H1 (cell line): ENCODE results near the gene IGLL1. TPM values are rescaled to one million over a fixed set of nuclear protein-coding genes. Genes with fewer than 3 reads are reported as not detected.
"Not testable (repeated sequence)": the region's sequence is repeated elsewhere in the genome, so short reads cannot be mapped to it uniquely, and the experiment has no call there.

Source experiments
- CTCF ChIA-PET: fragments of 300-600 bp; sonication (Branson Sonifier 250); formaldehyde crosslinking; loops from one replicate; lab custom pipeline; 2021; ENCODE audit not compliant: partially characterized antibody; lab: Charles Lee
- POLR2A ChIA-PET: fragments of 300-600 bp; sonication (Branson Sonifier 250); formaldehyde crosslinking; loops from one replicate; lab custom pipeline; 2021; ENCODE audit warnings: inconsistent platforms; ENCODE audit not compliant: partially characterized antibody; lab: Charles Lee
- DNase-seq, 2 experiments: peaks; one replicate each; pipeline versions ENCODE4 v3.0.0 to v3.0.0-alpha.2; 2010 to 2022; ENCODE audit warnings: low spot score in 2 of 2, low read depth in 1 of 2, mixed read lengths in 1 of 2
- FAIRE-seq: peaks from 2 replicates; lab custom pipeline; 2011; peaks lifted over from hg19 to GRCh38; lab: Jason Lieb, UNC
- H2AFZ ChIP-seq: 2 replicates; pipeline ENCODE4 v1.8.1; 2012; ENCODE audit warnings: low read length, inconsistent platforms
- H2AK5ac ChIP-seq: 2 replicates; pipeline ENCODE4 v1.6.1; 2013; ENCODE audit warnings: low read depth, low read length
- H2BK120ac ChIP-seq: replicated peaks from 2 replicates; pipeline ENCODE3; 2013; ENCODE audit warnings: low read depth, low read length, inconsistent platforms
- H2BK12ac ChIP-seq: 2 replicates; pipeline ENCODE4 v1.6.1; 2013; ENCODE audit warnings: low read depth, low read length
- H2BK15ac ChIP-seq: 2 replicates; pipeline ENCODE4 v1.6.1; 2013; ENCODE audit warnings: low read length
- H2BK20ac ChIP-seq: 2 replicates; pipeline ENCODE4 v1.6.1; 2013; ENCODE audit warnings: low read length
- H2BK5ac ChIP-seq: 2 replicates; pipeline ENCODE4 v1.6.1; 2013; ENCODE audit warnings: low read depth, low read length
- H3K14ac ChIP-seq: 2 replicates; pipeline ENCODE4 v1.6.1; 2013; ENCODE audit warnings: inconsistent platforms; ENCODE audit not compliant: insufficient read length
- H3K18ac ChIP-seq: 2 replicates; pipeline ENCODE4 v1.6.1; 2013; ENCODE audit warnings: low read length; ENCODE audit errors: extremely low read depth
- H3K23ac ChIP-seq: 2 replicates; pipeline ENCODE4 v1.6.1; 2013; ENCODE audit warnings: inconsistent platforms; ENCODE audit not compliant: insufficient read length
- H3K23me2 ChIP-seq: 2 replicates; pipeline ENCODE4 v1.6.1; 2013; ENCODE audit warnings: low read depth, low read length
- H3K27ac ChIP-seq: 2 replicates; pipeline ENCODE4 v1.6.1; 2011; ENCODE audit warnings: low read depth, low read length, inconsistent platforms
- H3K27me3 ChIP-seq, 4 experiments: replicated peaks in 1 of 4; 1 replicate in 1 of 4; 2 replicates in 3 of 4; pipeline versions ENCODE4 v1.6.1 to v1.8.1; 2011 to 2013; ENCODE audit warnings: low read length in 3 of 4, mild to moderate bottlenecking in 3 of 4, inconsistent platforms in 2 of 4, mixed read lengths in 2 of 4, moderate library complexity in 1 of 4; ENCODE audit not compliant: control insufficient read depth in 3 of 4, insufficient read depth in 3 of 4; ENCODE audit errors: extremely low read depth in 1 of 4
- H3K36me3 ChIP-seq, 4 experiments: 2 replicates each; pipeline versions ENCODE4 v1.6.1 to v1.8.1; 2011 to 2013; ENCODE audit warnings: mild to moderate bottlenecking in 4 of 4, low read length in 3 of 4, moderate library complexity in 2 of 4, control low read depth in 1 of 4, inconsistent platforms in 1 of 4; ENCODE audit not compliant: insufficient read depth in 4 of 4, control insufficient read depth in 2 of 4
- H3K4ac ChIP-seq: replicated peaks from 2 replicates; pipeline ENCODE3; 2013; ENCODE audit warnings: low read length, low read depth, mixed read lengths, inconsistent platforms; ENCODE audit not compliant: insufficient read length
- H3K4me1 ChIP-seq, 4 experiments: replicated peaks in 1 of 4; 1 replicate in 1 of 4; 2 replicates in 3 of 4; pipeline versions ENCODE4 v1.6.1 to v1.8.1; 2011 to 2013; ENCODE audit warnings: low read length in 3 of 4, inconsistent platforms in 2 of 4, mixed read lengths in 1 of 4; ENCODE audit not compliant: insufficient read depth in 4 of 4, control insufficient read depth in 3 of 4
- H3K4me2 ChIP-seq, 2 experiments: 2 replicates each; pipeline versions ENCODE4 v1.6.1 to v1.8.1; 2011 to 2013; ENCODE audit warnings: low read depth in 2 of 2, low read length in 2 of 2, control low read depth in 1 of 2, inconsistent platforms in 1 of 2, mild to moderate bottlenecking in 1 of 2; ENCODE audit not compliant: insufficient read depth in 1 of 2
- H3K4me3 ChIP-seq, 4 experiments: fragments of 200-600, 300-600 bp in 1 of 4; sonication (generic), shearing (Covaris generic), sonication (Bioruptor Twin) in 1 of 4; 2 replicates each; pipeline versions ENCODE4 v1.5.1 to v1.8.1; 2011 to 2016; ENCODE audit warnings: low read length in 4 of 4, low read depth in 3 of 4, control low read depth in 2 of 4, inconsistent platforms in 2 of 4, mild to moderate bottlenecking in 2 of 4, mixed read lengths in 1 of 4, moderate library complexity in 1 of 4; ENCODE audit not compliant: insufficient read depth in 2 of 4; ENCODE audit errors: extremely low read depth in 1 of 4
- H3K56ac ChIP-seq: replicated peaks from 2 replicates; pipeline ENCODE3; 2013; ENCODE audit warnings: low read depth, mild to moderate bottlenecking, mixed read lengths, low read length, inconsistent platforms; ENCODE audit not compliant: insufficient read length
- H3K79me1 ChIP-seq: 2 replicates; pipeline ENCODE4 v1.6.1; 2013; ENCODE audit warnings: low read depth, low read length, control low read depth
- H3K79me2 ChIP-seq, 2 experiments: 2 replicates each; pipeline versions ENCODE4 v1.6.1 to v1.8.1; 2012 to 2013; ENCODE audit warnings: low read length in 2 of 2, mild to moderate bottlenecking in 2 of 2, inconsistent platforms in 1 of 2; ENCODE audit not compliant: insufficient read depth in 2 of 2, control insufficient read depth in 1 of 2
- H3K9ac ChIP-seq, 4 experiments: replicated peaks in 1 of 4; 1 replicate in 1 of 4; 2 replicates in 3 of 4; pipeline versions ENCODE4 v1.6.1 to v1.8.1; 2011 to 2013; ENCODE audit warnings: low read depth in 3 of 4, low read length in 3 of 4, control low read depth in 2 of 4, mild to moderate bottlenecking in 2 of 4, moderate library complexity in 2 of 4, inconsistent platforms in 1 of 4; ENCODE audit errors: extremely low read depth in 1 of 4
- H3K9me3 ChIP-seq, 2 experiments: 2 replicates each; pipeline versions ENCODE4 v1.6.1 to v1.8.1; 2012 to 2013; ENCODE audit warnings: mild to moderate bottlenecking in 2 of 2, moderate library complexity in 2 of 2, control low read depth in 1 of 2, inconsistent platforms in 1 of 2, low read depth in 1 of 2, low read length in 1 of 2, mixed read lengths in 1 of 2; ENCODE audit not compliant: insufficient read depth in 2 of 2
- H4K20me1 ChIP-seq, 2 experiments: replicated peaks in 1 of 2; 2 replicates each; pipeline versions ENCODE3 to v1.8.1; 2011 to 2013; ENCODE audit warnings: inconsistent platforms in 2 of 2, low read length in 2 of 2, mild to moderate bottlenecking in 1 of 2; ENCODE audit not compliant: insufficient read depth in 2 of 2, control insufficient read depth in 1 of 2
- H4K5ac ChIP-seq: 2 replicates; pipeline ENCODE4 v1.6.1; 2013; ENCODE audit warnings: low read length, low read depth, mixed read lengths, inconsistent platforms; ENCODE audit not compliant: insufficient read length
- H4K8ac ChIP-seq: 2 replicates; pipeline ENCODE4 v1.8.0; 2013; ENCODE audit warnings: mild to moderate bottlenecking, moderate library complexity, low read length, inconsistent platforms; ENCODE audit not compliant: insufficient read depth; ENCODE audit errors: extremely low read depth
- H4K91ac ChIP-seq: replicated peaks from 2 replicates; pipeline ENCODE3; 2013; ENCODE audit warnings: low read length, mixed read lengths, inconsistent platforms; ENCODE audit not compliant: insufficient read length
- BCL11A ChIP-seq, 2 experiments: IDR thresholded peaks; one replicate each; pipeline ENCODE4 v1.6.1; 2011; ENCODE audit warnings: low read depth in 2 of 2, low read length in 2 of 2, mild to moderate bottlenecking in 2 of 2
- HDAC2 ChIP-seq, 2 experiments: fragments of 300-600 bp in 1 of 2; sonication (generic) in 1 of 2; IDR thresholded peaks; 2 replicates each; pipeline ENCODE4 v1.6.1; 2011 to 2012; ENCODE audit warnings: low read depth in 2 of 2, low read length in 2 of 2, mild to moderate bottlenecking in 2 of 2, moderate library complexity in 2 of 2, borderline replicate concordance in 1 of 2, inconsistent platforms in 1 of 2
- KDM4A ChIP-seq: IDR thresholded peaks from one replicate; pipeline ENCODE4 v1.7.1; 2012; ENCODE audit warnings: low read depth, mild to moderate bottlenecking, moderate library complexity, low read length, inconsistent platforms; ENCODE audit not compliant: severe bottlenecking
- POLR2AphosphoS5 ChIP-seq: IDR thresholded peaks from 2 replicates; pipeline ENCODE4 v1.6.1; 2011; ENCODE audit warnings: low read depth, low read length
- TAF1 ChIP-seq: IDR thresholded peaks from 2 replicates; pipeline ENCODE4 v1.6.1; 2011; ENCODE audit warnings: mild to moderate bottlenecking, low read depth, low read length
- WGBS, 2 experiments: shearing (Covaris generic) in 1 of 2; methylation state at CpG; one replicate each; pipeline versions ENCODE4 v1.1.6 to v1.1.7; 2013 to 2015; ENCODE audit warnings: low lambda C conversion rate in 2 of 2, mixed read lengths in 2 of 2, inconsistent platforms in 1 of 2, low coverage in 1 of 2, missing lambda C conversion rate in 1 of 2; ENCODE audit not compliant: insufficient replicate concordance in 2 of 2, insufficient coverage in 1 of 2, insufficient read length in 1 of 2; ENCODE audit errors: extremely low coverage in 1 of 2, missing lambda C conversion rate in 1 of 2; 5-methylcytosine and 5-hydroxymethylcytosine counted together
- polyA plus RNA-seq, 7 experiments: library from polyadenylated mRNA; depleted of rRNA in 3 of 7; stranded (reverse) in 5 of 7; unstranded in 2 of 7; fragments of >200 nt in 5 of 7; fragments of 200-250 nt in 2 of 7; gene quantifications; 1 replicate in 5 of 7; 2 replicates in 1 of 7; 4 replicates in 1 of 7; pipeline versions ENCODE4 v1.2.1 to v1.2.3, GENCODE V29; 2011 to 2013; ENCODE audit warnings: missing spikeins in 2 of 7, mixed read lengths in 2 of 7
- total RNA-seq: library from RNA; stranded (reverse); fragmentation: NEBNext Ultra II Directional; extraction: Animal tissue kit (Norgen Biotek cat#: 25700); gene quantifications from 2 replicates; pipeline ENCODE4 v1.2.1, GENCODE V29; 2021
- TF ChIP-seq, protein P1 (sequence below): IDR thresholded peaks from 2 replicates; pipeline ENCODE4 v1.6.1; 2011; ENCODE audit warnings: low read depth, mild to moderate bottlenecking, low read length; ENCODE audit not compliant: insufficient read depth
- TF ChIP-seq, protein P2 (sequence below): IDR thresholded peaks from 2 replicates; pipeline ENCODE4 v1.6.1; 2011; ENCODE audit warnings: low read length, improper control_type of control experiment

IGLL1 gene
- total and polyA plus RNA-seq, 2 of the 8 experiments (the other 6 are each of a cell fraction or from before 2014, with no cell fraction given) = not detected

DNA sequence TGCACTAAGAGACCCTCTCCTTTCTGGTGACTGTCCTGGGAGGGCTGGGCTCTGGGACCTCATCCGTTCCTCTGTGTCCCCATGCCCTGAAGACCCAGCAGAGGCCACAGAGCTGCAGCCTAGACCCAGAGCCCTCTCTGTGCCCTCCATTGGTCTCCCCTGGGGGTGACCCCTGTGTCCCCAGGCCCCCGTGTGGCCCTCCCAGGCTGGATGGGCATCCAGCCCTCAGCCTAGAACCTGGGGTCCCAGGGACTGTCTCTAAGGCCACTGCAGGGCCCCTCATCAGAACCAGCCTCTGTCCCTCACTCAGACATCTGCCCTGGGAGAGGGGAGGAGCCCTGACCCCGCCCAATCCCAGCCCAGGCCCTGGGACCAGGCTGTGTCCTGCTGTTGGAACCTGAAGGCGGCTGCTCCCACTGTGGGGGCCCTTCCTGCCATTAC, 5.7 kb downstream of the IGLL1 start (continued):
- TF ChIP-seq, protein P1, sequence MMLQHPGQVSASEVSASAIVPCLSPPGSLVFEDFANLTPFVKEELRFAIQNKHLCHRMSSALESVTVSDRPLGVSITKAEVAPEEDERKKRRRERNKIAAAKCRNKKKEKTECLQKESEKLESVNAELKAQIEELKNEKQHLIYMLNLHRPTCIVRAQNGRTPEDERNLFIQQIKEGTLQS = no peak
- TF ChIP-seq POLR2AphosphoS5 (no peak), HDAC2 (IDR thresholded peaks at IDR 0.05; ENCODE audit: borderline replicate concordance in 1 of 2, low read depth in 2 of 2, low read length in 2 of 2) (no peak), KDM4A (no peak), TAF1 (no peak), BCL11A (IDR thresholded peaks at IDR 0.05; ENCODE audit: low read depth in 2 of 2, low read length in 2 of 2) (no peak)
- TF ChIP-seq, protein P2, sequence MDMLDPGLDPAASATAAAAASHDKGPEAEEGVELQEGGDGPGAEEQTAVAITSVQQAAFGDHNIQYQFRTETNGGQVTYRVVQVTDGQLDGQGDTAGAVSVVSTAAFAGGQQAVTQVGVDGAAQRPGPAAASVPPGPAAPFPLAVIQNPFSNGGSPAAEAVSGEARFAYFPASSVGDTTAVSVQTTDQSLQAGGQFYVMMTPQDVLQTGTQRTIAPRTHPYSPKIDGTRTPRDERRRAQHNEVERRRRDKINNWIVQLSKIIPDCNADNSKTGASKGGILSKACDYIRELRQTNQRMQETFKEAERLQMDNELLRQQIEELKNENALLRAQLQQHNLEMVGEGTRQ = no peak

DNA sequence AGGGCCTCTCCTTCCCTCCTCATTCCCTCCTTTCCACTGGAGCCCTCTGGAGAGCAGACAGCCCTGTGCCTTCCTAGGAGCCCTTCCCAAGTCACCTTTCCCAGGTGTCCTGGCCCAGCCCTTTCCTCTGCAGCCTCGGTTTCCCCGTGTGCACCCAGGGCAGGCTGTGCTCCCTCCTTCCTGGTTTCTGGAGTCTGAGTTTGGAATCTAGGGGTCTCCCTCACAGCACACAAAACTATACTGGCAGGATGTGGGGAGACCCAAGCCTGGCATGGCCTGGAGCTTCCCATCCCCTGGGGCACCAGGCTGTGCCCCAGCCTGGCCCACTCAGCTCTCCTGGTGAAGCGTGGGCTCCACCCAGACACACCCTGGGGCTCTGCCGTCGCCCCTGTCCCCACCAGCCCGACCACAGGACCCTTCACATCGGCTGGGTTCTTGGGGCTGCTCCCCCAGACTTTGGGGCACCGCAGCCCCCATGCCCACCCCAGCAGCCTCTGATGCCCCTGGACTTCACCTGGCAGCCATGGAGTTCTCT, 6.3 kb downstream of the IGLL1 start:
- H4K5ac ChIP-seq, H3K56ac ChIP-seq, H3K27me3 ChIP-seq, H2BK120ac ChIP-seq, H3K4ac ChIP-seq, H3K27ac ChIP-seq, H3K36me3 ChIP-seq, H3K79me2 ChIP-seq, H3K9me3 ChIP-seq, POLR2A ChIA-PET, H3K23me2 ChIP-seq, H4K20me1 ChIP-seq, H2BK12ac ChIP-seq, CTCF ChIA-PET, H2AK5ac ChIP-seq, DNase-seq, H4K8ac ChIP-seq, H3K79me1 ChIP-seq, H3K18ac ChIP-seq, H3K14ac ChIP-seq, H3K23ac ChIP-seq, H3K9ac ChIP-seq, H3K4me2 ChIP-seq, FAIRE-seq, H2BK5ac ChIP-seq, H2BK20ac ChIP-seq, H3K4me1 ChIP-seq, H2AFZ ChIP-seq, H4K91ac ChIP-seq, H2BK15ac ChIP-seq, H3K4me3 ChIP-seq: not testable (repeated sequence)
- WGBS, 2 experiments = 100% methylated on average over 1 of the region's 8 CpGs; no CpG with 5 or more reads in 1 of the 2 experiments
